ENCODE data around the gene HDAC9. TPM values are rescaled to one million over a fixed set of nuclear protein-coding genes. Genes with fewer than 3 reads are reported as not detected.

The HDAC9 gene
- total RNA-seq, 1 experiment from 2014 or later = 4.3 TPM

GRCh38 chr7:18893156-18893555 lies 397.6 kb downstream of the HDAC9 start (continued):
- TF ChIP-seq EGR1 (IDR thresholded peaks at IDR 0.05; ENCODE audit: low read depth) (no peak), ZFX (IDR thresholded peaks at IDR 0.05) (no peak), CBX3 (IDR thresholded peaks at IDR 0.05; ENCODE audit: low read depth) (no peak), EZH2phosphoT487 (IDR thresholded peaks at IDR 0.05; ENCODE audit: borderline replicate concordance) (no peak), CEBPB (IDR thresholded peaks at IDR 0.05; ENCODE audit: low read depth) (no peak), POLR2A (IDR thresholded peaks at IDR 0.05; ENCODE audit: borderline replicate concordance, extremely low read depth, insufficient read depth, insufficient read length) (no peak), ELF1 (IDR thresholded peaks at IDR 0.05; ENCODE audit: borderline replicate concordance, low read depth) (no peak), EZH2 (IDR thresholded peaks at IDR 0.05) (no peak), YY1 (IDR thresholded peaks at IDR 0.05; ENCODE audit: extremely low read depth, insufficient replicate concordance, low read depth, low read length) (no peak)

- Histone ChIP-seq H3K36me3 (ENCODE audit: control insufficient read depth in 1 of 2, insufficient read depth in 2 of 2, low read length in 2 of 2) (no peaks in the 10 kb centered on the region), H3K27ac (ENCODE audit: low read depth, low read length) (no peak overlapping the region), H3K9me3 (ENCODE audit: control insufficient read depth in 1 of 2, insufficient read depth in 1 of 2, low read depth in 1 of 2, low read length in 2 of 2) (no peaks in the 10 kb centered on the region), H3K4me2 (ENCODE audit: low read length) (no peak overlapping the region), H3K9me2 (ENCODE audit: insufficient read depth) (no peaks in the 10 kb centered on the region), H3K27me3 (ENCODE audit: insufficient read depth, low read length) (no peaks in the 10 kb centered on the region), H3K4me1 (ENCODE audit: control insufficient read depth in 1 of 2, insufficient read depth in 2 of 2, low read length in 2 of 2) (peaks cover 10 to 36% of the 10 kb centered on the region in 2 experiments; a peak in 3 of 4 replicates), H3K4me3 (replicated peaks in 1 of 2; ENCODE audit: low read depth in 1 of 2, low read length in 2 of 2) (no peak overlapping the region), H2AFZ (ENCODE audit: low read depth, low read length, poor library complexity, severe bottlenecking) (peak overlapping the region; percentile 98), H3K9ac (ENCODE audit: low read length) (no peak overlapping the region), H3K79me2 (ENCODE audit: insufficient read depth, low read length) (no peaks in the 10 kb centered on the region), H4K20me1 (ENCODE audit: insufficient read depth) (no peaks in the 10 kb centered on the region)
- CTCF ChIA-PET = no interaction called here
- intact Hi-C loops (cut with micrococcal nuclease) = no loop called here
- no TSS peak for BruUV-seq (replicated peaks)
- RAD21 ChIA-PET (ENCODE audit: low non-redundant PET in 1 of 2, low total read pairs in 2 of 2, uncharacterized antibody in 2 of 2, unreplicated experiment in 2 of 2) = no interaction called here
- POLR2A ChIA-PET = no interaction called here
- TF ChIP-seq, protein P1, sequence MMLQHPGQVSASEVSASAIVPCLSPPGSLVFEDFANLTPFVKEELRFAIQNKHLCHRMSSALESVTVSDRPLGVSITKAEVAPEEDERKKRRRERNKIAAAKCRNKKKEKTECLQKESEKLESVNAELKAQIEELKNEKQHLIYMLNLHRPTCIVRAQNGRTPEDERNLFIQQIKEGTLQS (IDR thresholded peaks at IDR 0.05) = no peak
- TF ChIP-seq SIN3A (IDR thresholded peaks at IDR 0.05; ENCODE audit: low read depth) = no peak
- TF ChIP-seq POLR2AphosphoS5 (IDR thresholded peaks at IDR 0.05; ENCODE audit: low read depth, low read length) = no peak
- TF ChIP-seq YY1 (IDR thresholded peaks at IDR 0.05; ENCODE audit: extremely low read depth, insufficient replicate concordance, low read depth, low read length) = no peak
- 0 out of 6 replicates have a peak, but pooled peaks of 1 of the 3 experiments have one; percentile 23 for TF ChIP-seq CTCF (IDR thresholded peaks at IDR 0.05 in 2 of 3, conservative IDR thresholded peaks at IDR 0.05 in 1 of 3; ENCODE audit: borderline replicate concordance in 1 of 3, insufficient read depth in 1 of 3, low read depth in 2 of 3, low read length in 2 of 3)
- no peak for TF ChIP-seq EZH2 (IDR thresholded peaks at IDR 0.05)
- TF ChIP-seq RAD21 (IDR thresholded peaks at IDR 0.05; ENCODE audit: low read depth) = peak; percentile 42
- no peak for TF ChIP-seq TCF7L2 (IDR thresholded peaks at IDR 0.05; ENCODE audit: borderline replicate concordance, extremely low read depth, insufficient read depth, insufficient read length)
- no peak for TF ChIP-seq SRF (IDR thresholded peaks at IDR 0.05; ENCODE audit: low read depth)
- no peak for DNase-seq (ENCODE audit: low read depth, low spot score)
- peak; percentile 75 for ATAC-seq
These were observed 398.6 kb downstream of the HDAC9 start for GRCh38 chr7:18894155-18894554.
